Stimulated activated effector memory CD8-positive, alpha-beta T cell treated with anti-CD3 and anti-CD28 coated beads, Interleukin-12 subunit alpha, Interleukin-12 subunit beta, amount 100 ng/mL, for 72 hours (primary cell): ENCODE results near the gene MAML1.

Experiments
- ATAC-seq: fragments of 150-1000 bp; cut with Tn5 transposase; 2 replicates; pipeline ENCODE4 v1.10.0; 2021
- DNase-seq, 2 donors: peaks; one replicate each; pipeline ENCODE4 v3.0.0; 2021 to 2022; ENCODE audit warnings: low spot score in 2 of 2
- H3K27ac Mint-ChIP-seq: one replicate; pipeline ENCODE4 v1.8.0; 2022; ENCODE audit warnings: mild to moderate bottlenecking, mixed read lengths
- H3K36me3 Mint-ChIP-seq: one replicate; pipeline ENCODE4 v1.8.0; 2022; ENCODE audit warnings: mild to moderate bottlenecking, mixed read lengths
- H3K4me1 Mint-ChIP-seq: one replicate; pipeline ENCODE4 v1.8.0; 2022; ENCODE audit warnings: mixed read lengths
- H3K4me3 Mint-ChIP-seq: one replicate; pipeline ENCODE4 v1.8.0; 2022; ENCODE audit warnings: mild to moderate bottlenecking, mixed read lengths
- H3K9me3 Mint-ChIP-seq: one replicate; pipeline ENCODE4 v1.8.0; 2022; ENCODE audit warnings: mixed read lengths

MAML1 gene

GRCh38 chr5:179800696-179801201, 68.1 kb downstream of the MAML1 start:
- DNase-seq (no peak), ATAC-seq (no peak)
- H3K36me3 Mint-ChIP-seq, result peaks cover 53% of the 10 kb centered on the region
- H3K4me1 Mint-ChIP-seq, result peaks cover 54% of the 10 kb centered on the region
- no peak overlapping the region for H3K4me3 Mint-ChIP-seq
- no peaks in the 10 kb centered on the region for H3K9me3 Mint-ChIP-seq
- H3K27ac Mint-ChIP-seq, result no peak overlapping the region

- no peak overlapping the region for H3K4me3 Mint-ChIP-seq
- peaks cover 52% of the 10 kb centered on the region for H3K36me3 Mint-ChIP-seq
- no peaks in the 10 kb centered on the region for H3K9me3 Mint-ChIP-seq
- ATAC-seq (peak; percentile 62), DNase-seq (peak; percentile 80 to 89)
- peaks cover 54% of the 10 kb centered on the region for H3K4me1 Mint-ChIP-seq
- peak overlapping the region; percentile 76 for H3K27ac Mint-ChIP-seq
These were observed 68.9 kb downstream of the MAML1 start for GRCh38 chr5:179801304-179802206.

- peak overlapping the region; percentile 84 for H3K4me3 Mint-ChIP-seq
- peaks cover 47% of the 10 kb centered on the region for H3K4me1 Mint-ChIP-seq
- no peak for ATAC-seq
- H3K27ac Mint-ChIP-seq, result peak overlapping the region; percentile 90
- DNase-seq, result no peak
- no peaks in the 10 kb centered on the region for H3K9me3 Mint-ChIP-seq
- peaks cover 44% of the 10 kb centered on the region for H3K36me3 Mint-ChIP-seq
These were observed 69.7 kb downstream of the MAML1 start for GRCh38 chr5:179802207-179802883.

GRCh38 chr5:179802950-179803562, 70.4 kb downstream of the MAML1 start:
- Mint-ChIP-seq H3K4me1 (peaks cover 47% of the 10 kb centered on the region), H3K36me3 (peaks cover 40% of the 10 kb centered on the region), H3K9me3 (no peaks in the 10 kb centered on the region), H3K4me3 (peak overlapping the region; percentile 84), H3K27ac (peak overlapping the region; percentile 90)
- ATAC-seq, result no peak
- no peak for DNase-seq

- H3K27ac Mint-ChIP-seq, result peak overlapping the region; percentile 90
- peaks cover 35% of the 10 kb centered on the region for H3K36me3 Mint-ChIP-seq
- no peaks in the 10 kb centered on the region for H3K9me3 Mint-ChIP-seq
- H3K4me3 Mint-ChIP-seq, result peak overlapping the region; percentile 84
- ATAC-seq (peak; percentile 74), DNase-seq (peak in 1 of 2 donors; percentile 59)
- H3K4me1 Mint-ChIP-seq, result peaks cover 47% of the 10 kb centered on the region
These were observed 71.3 kb downstream of the MAML1 start for GRCh38 chr5:179803651-179804554.

GRCh38 chr5:179804555-179804947, 71.9 kb downstream of the MAML1 start:
- Mint-ChIP-seq H3K36me3 (peaks cover 28% of the 10 kb centered on the region), H3K4me1 (peaks cover 44% of the 10 kb centered on the region), H3K4me3 (peak overlapping the region; percentile 84), H3K27ac (peak overlapping the region; percentile 90), H3K9me3 (no peaks in the 10 kb centered on the region)
- DNase-seq (no peak), ATAC-seq (no peak)

- Mint-ChIP-seq H3K36me3 (peaks cover 23% of the 10 kb centered on the region), H3K9me3 (no peaks in the 10 kb centered on the region), H3K4me3 (peak overlapping the region; percentile 84), H3K27ac (peak overlapping the region; percentile 90), H3K4me1 (peaks cover 40% of the 10 kb centered on the region)
- no peak for DNase-seq
- no peak for ATAC-seq
These were observed 72.5 kb downstream of the MAML1 start for GRCh38 chr5:179805070-179805528.

GRCh38 chr5:179805529-179806249, 73.1 kb downstream of the MAML1 start:
- peak overlapping the region; percentile 84 for H3K4me3 Mint-ChIP-seq
- DNase-seq, result no peak
- ATAC-seq, result peak; percentile 27
- no peaks in the 10 kb centered on the region for H3K9me3 Mint-ChIP-seq
- peak overlapping the region; percentile 90 for H3K27ac Mint-ChIP-seq
- peaks cover 40% of the 10 kb centered on the region for H3K4me1 Mint-ChIP-seq
- peaks cover 21% of the 10 kb centered on the region for H3K36me3 Mint-ChIP-seq

- peak; percentile 51 to 78 for DNase-seq
- H3K27ac Mint-ChIP-seq, result peak within 1 kb of the TSS; percentile 90
- peaks cover 39% of the 10 kb centered on the region for H3K4me1 Mint-ChIP-seq
- no peaks in the 10 kb centered on the region for H3K9me3 Mint-ChIP-seq
- ATAC-seq, result peak; percentile 77
- peak within 1 kb of the TSS; percentile 84 for H3K4me3 Mint-ChIP-seq
- H3K36me3 Mint-ChIP-seq, result peaks cover 21% of the 10 kb centered on the region
These were observed 73.8 kb downstream of the MAML1 start, which contains the start of gene MGAT4B for GRCh38 chr5:179806250-179807048. Gene MGAT4B (minus strand): TSS chr5:179806866. CDS start chr5:179806583, 283 bp downstream.

- no peak overlapping the region for H3K27ac Mint-ChIP-seq
- no peaks in the 10 kb centered on the region for H3K9me3 Mint-ChIP-seq
- H3K36me3 Mint-ChIP-seq, result peaks cover 8% of the 10 kb centered on the region
- no peak for ATAC-seq
- H3K4me1 Mint-ChIP-seq, result peaks cover 7% of the 10 kb centered on the region
- DNase-seq, result no peak
- H3K4me3 Mint-ChIP-seq, result no peak overlapping the region
These were observed 79.7 kb downstream of the MAML1 start for GRCh38 chr5:179812135-179812825.

- H3K4me1 Mint-ChIP-seq, result peaks cover 15% of the 10 kb centered on the region
- H3K9me3 Mint-ChIP-seq, result no peaks in the 10 kb centered on the region
- ATAC-seq, result no peak
- DNase-seq, result no peak
- no peak overlapping the region for H3K4me3 Mint-ChIP-seq
- H3K27ac Mint-ChIP-seq, result no peak overlapping the region
- H3K36me3 Mint-ChIP-seq, result peaks cover 11% of the 10 kb centered on the region
These were observed 80.5 kb downstream of the MAML1 start for GRCh38 chr5:179812997-179813607.

GRCh38 chr5:179814090-179814489, 81.5 kb downstream of the MAML1 start:
- H3K4me1 Mint-ChIP-seq, result peaks cover 23% of the 10 kb centered on the region
- H3K4me3 Mint-ChIP-seq, result no peak overlapping the region
- peaks cover 19% of the 10 kb centered on the region for H3K36me3 Mint-ChIP-seq
- no peaks in the 10 kb centered on the region for H3K9me3 Mint-ChIP-seq
- ATAC-seq (no peak), DNase-seq (no peak)
- H3K27ac Mint-ChIP-seq, result no peak overlapping the region
